ENCODE data around the gene CASP9. TPM values are rescaled to one million over a fixed set of nuclear protein-coding genes. Genes with fewer than 3 reads are reported as not detected.

Gene CASP9
- total RNA-seq, 5 donors from 2014 or later (not counting 1 experiment from before 2014, with no cell fraction given), result 12.0 to 18.3 (median 14.5) TPM

- Histone ChIP-seq H3K9me3 (no peaks in the 10 kb centered on the region), H3K4me1 (ENCODE audit: control insufficient read depth in 1 of 2, extremely low read depth in 1 of 2, insufficient read depth in 2 of 2, low read length in 2 of 2) (peaks cover 0 to 6% of the 10 kb centered on the region in 2 experiments), H3K36me3 (ENCODE audit: control insufficient read depth in 2 of 2, extremely low read depth in 1 of 2, insufficient read depth in 1 of 2, low read length in 1 of 2) (no peaks in the 10 kb centered on the region), H3K27ac (ENCODE audit: low read length) (no peak overlapping the region), H3K27me3 (replicated peaks in 1 of 2; ENCODE audit: control insufficient read depth in 2 of 2, extremely low read depth in 1 of 2, insufficient read depth in 2 of 2, low read length in 1 of 2) (peaks cover 0 to 40% of the 10 kb centered on the region in 2 experiments), H3K4me3 (ENCODE audit: control insufficient read depth in 1 of 2, extremely low read depth in 1 of 2, low read length in 1 of 2) (no peak overlapping the region)
- DNase-seq (no peak), ATAC-seq (replicated peaks in 1 of 4) (no peak)
- ChIA-PET CTCF (no interaction called here), POLR2A (no interaction called here)
- H3K36me3 Mint-ChIP-seq, result no peaks in the 10 kb centered on the region
- H3K27ac Mint-ChIP-seq, result no peak overlapping the region
- peaks cover 0 to 8% (median 5%) of the 10 kb centered on the region in 3 donors for H3K4me1 Mint-ChIP-seq
- no peaks in the 10 kb centered on the region for H3K9me3 Mint-ChIP-seq
- H3K4me3 Mint-ChIP-seq, result no peak overlapping the region
- peaks cover 7 to 17% of the 10 kb centered on the region in 2 donors for H3K27me3 Mint-ChIP-seq
- WGBS (ENCODE audit: insufficient coverage), result 77% methylated on average over 11 of the region's 14 CpGs
Observed at GRCh38 chr1:15445390-15446122, 78.5 kb downstream of the CASP9 start.

GRCh38 chr1:15444468-15445389, 79.3 kb downstream of the CASP9 start:
- Histone ChIP-seq H3K4me1 (ENCODE audit: control insufficient read depth in 1 of 2, extremely low read depth in 1 of 2, insufficient read depth in 2 of 2, low read length in 2 of 2) (peaks cover 0 to 6% of the 10 kb centered on the region in 2 experiments), H3K27me3 (replicated peaks in 1 of 2; ENCODE audit: control insufficient read depth in 2 of 2, extremely low read depth in 1 of 2, insufficient read depth in 2 of 2, low read length in 1 of 2) (peaks cover 0 to 40% of the 10 kb centered on the region in 2 experiments), H3K36me3 (ENCODE audit: control insufficient read depth in 2 of 2, extremely low read depth in 1 of 2, insufficient read depth in 1 of 2, low read length in 1 of 2) (no peaks in the 10 kb centered on the region), H3K9me3 (no peaks in the 10 kb centered on the region), H3K27ac (ENCODE audit: low read length) (no peak overlapping the region), H3K4me3 (ENCODE audit: control insufficient read depth in 1 of 2, extremely low read depth in 1 of 2, low read length in 1 of 2) (no peak overlapping the region)
- Mint-ChIP-seq H3K4me3 (no peak overlapping the region), H3K4me1 (peaks cover 0 to 8% (median 5%) of the 10 kb centered on the region in 3 donors), H3K9me3 (no peaks in the 10 kb centered on the region), H3K27me3 (peaks cover 7 to 15% of the 10 kb centered on the region in 2 donors), H3K27ac (no peak overlapping the region), H3K36me3 (no peaks in the 10 kb centered on the region)
- POLR2A ChIA-PET, result no interaction called here
- 89% methylated on average over 9 of the region's 17 CpGs for WGBS (ENCODE audit: insufficient coverage)
- DNase-seq (peak in 1 of 35 experiments; percentile 1), ATAC-seq (replicated peaks in 1 of 4) (no peak)
- CTCF ChIA-PET, result no interaction called here

GRCh38 chr1:15443281-15443680, 80.7 kb downstream of the CASP9 start:
- Histone ChIP-seq H3K9me3 (no peaks in the 10 kb centered on the region), H3K27ac (ENCODE audit: low read length) (no peak overlapping the region), H3K4me1 (ENCODE audit: control insufficient read depth in 1 of 2, extremely low read depth in 1 of 2, insufficient read depth in 2 of 2, low read length in 2 of 2) (peaks cover 0 to 6% of the 10 kb centered on the region in 2 experiments), H3K36me3 (ENCODE audit: control insufficient read depth in 2 of 2, extremely low read depth in 1 of 2, insufficient read depth in 1 of 2, low read length in 1 of 2) (no peaks in the 10 kb centered on the region), H3K27me3 (replicated peaks in 1 of 2; ENCODE audit: control insufficient read depth in 2 of 2, extremely low read depth in 1 of 2, insufficient read depth in 2 of 2, low read length in 1 of 2) (peaks cover 0 to 40% of the 10 kb centered on the region in 2 experiments), H3K4me3 (ENCODE audit: control insufficient read depth in 1 of 2, extremely low read depth in 1 of 2, low read length in 1 of 2) (no peak overlapping the region)
- ChIA-PET POLR2A (no interaction called here), CTCF (interaction anchor here in 1 of 2 donors (0.5 kb wide), 1 partner anchor 125 kb away, joined by 3 read pairs; no protein-coding TSS in a partner anchor)
- DNase-seq, result no peak
- no peak overlapping the region for H3K4me3 Mint-ChIP-seq
- H3K9me3 Mint-ChIP-seq, result no peaks in the 10 kb centered on the region
- H3K4me1 Mint-ChIP-seq, result peaks cover 0 to 8% (median 5%) of the 10 kb centered on the region in 3 donors
- WGBS (ENCODE audit: insufficient coverage), result 80% methylated on average over 4 of the region's 5 CpGs
- H3K27ac Mint-ChIP-seq, result no peak overlapping the region
- peaks cover 7 to 9% of the 10 kb centered on the region in 2 donors for H3K27me3 Mint-ChIP-seq
- H3K36me3 Mint-ChIP-seq, result no peaks in the 10 kb centered on the region
- no peak for ATAC-seq (replicated peaks in 1 of 4)

- no peak overlapping the region for H3K27ac ChIP-seq (ENCODE audit: low read length)
- ChIA-PET POLR2A (no interaction called here), CTCF (no interaction called here)
- no peaks in the 10 kb centered on the region for H3K36me3 ChIP-seq (ENCODE audit: control insufficient read depth in 2 of 2, extremely low read depth in 1 of 2, insufficient read depth in 1 of 2, low read length in 1 of 2)
- H3K9me3 ChIP-seq, result no peaks in the 10 kb centered on the region
- no peak for DNase-seq
- peaks cover 0 to 40% of the 10 kb centered on the region in 2 experiments for H3K27me3 ChIP-seq (replicated peaks in 1 of 2; ENCODE audit: control insufficient read depth in 2 of 2, extremely low read depth in 1 of 2, insufficient read depth in 2 of 2, low read length in 1 of 2)
- WGBS (ENCODE audit: insufficient coverage), result 79% methylated on average over 4 of the region's 5 CpGs
- Mint-ChIP-seq H3K27ac (no peak overlapping the region), H3K9me3 (no peaks in the 10 kb centered on the region), H3K4me1 (peaks cover 0 to 8% (median 5%) of the 10 kb centered on the region in 3 donors), H3K4me3 (no peak overlapping the region), H3K36me3 (no peaks in the 10 kb centered on the region), H3K27me3 (peaks cover 7 to 9% of the 10 kb centered on the region in 2 donors)
- peaks cover 0 to 6% of the 10 kb centered on the region in 2 experiments for H3K4me1 ChIP-seq (ENCODE audit: control insufficient read depth in 1 of 2, extremely low read depth in 1 of 2, insufficient read depth in 2 of 2, low read length in 2 of 2)
- no peak for ATAC-seq (replicated peaks in 1 of 4)
- no peak overlapping the region for H3K4me3 ChIP-seq (ENCODE audit: control insufficient read depth in 1 of 2, extremely low read depth in 1 of 2, low read length in 1 of 2)
Observed at GRCh38 chr1:15442759-15443158, 81.3 kb downstream of the CASP9 start.

- no peaks in the 10 kb centered on the region for H3K36me3 ChIP-seq (ENCODE audit: control insufficient read depth in 2 of 2, extremely low read depth in 1 of 2, insufficient read depth in 1 of 2, low read length in 1 of 2)
- DNase-seq (no peak), ATAC-seq (replicated peaks in 1 of 4) (no peak)
- ChIA-PET POLR2A (no interaction called here), CTCF (no interaction called here)
- 88% methylated on average over 5 of the region's 8 CpGs for WGBS (ENCODE audit: insufficient coverage)
- no peaks in the 10 kb centered on the region for H3K9me3 Mint-ChIP-seq
- H3K4me3 Mint-ChIP-seq, result no peak overlapping the region
- H3K27me3 Mint-ChIP-seq, result peaks cover 3 to 7% of the 10 kb centered on the region in 2 donors
- peaks cover 0 to 34% of the 10 kb centered on the region in 2 experiments for H3K27me3 ChIP-seq (replicated peaks in 1 of 2; ENCODE audit: control insufficient read depth in 2 of 2, extremely low read depth in 1 of 2, insufficient read depth in 2 of 2, low read length in 1 of 2)
- no peak overlapping the region for H3K27ac Mint-ChIP-seq
- no peaks in the 10 kb centered on the region for H3K36me3 Mint-ChIP-seq
- H3K4me1 Mint-ChIP-seq, result peaks cover 0 to 8% (median 5%) of the 10 kb centered on the region in 3 donors
- no peaks in the 10 kb centered on the region for H3K9me3 ChIP-seq
- H3K27ac ChIP-seq (ENCODE audit: low read length), result no peak overlapping the region
- peaks cover 0 to 6% of the 10 kb centered on the region in 2 experiments for H3K4me1 ChIP-seq (ENCODE audit: control insufficient read depth in 1 of 2, extremely low read depth in 1 of 2, insufficient read depth in 2 of 2, low read length in 2 of 2)
- no peak overlapping the region for H3K4me3 ChIP-seq (ENCODE audit: control insufficient read depth in 1 of 2, extremely low read depth in 1 of 2, low read length in 1 of 2)
Observed at GRCh38 chr1:15442119-15442518, 81.9 kb downstream of the CASP9 start.

Measured in T-cell (primary cell).